ENCODE measurements around the gene DTNA. TPM values are rescaled to one million over a fixed set of nuclear protein-coding genes. Genes with fewer than 3 reads are reported as not detected.

DTNA gene
- total RNA-seq, 1 donor from 2014 or later = 13.3 TPM

DNA sequence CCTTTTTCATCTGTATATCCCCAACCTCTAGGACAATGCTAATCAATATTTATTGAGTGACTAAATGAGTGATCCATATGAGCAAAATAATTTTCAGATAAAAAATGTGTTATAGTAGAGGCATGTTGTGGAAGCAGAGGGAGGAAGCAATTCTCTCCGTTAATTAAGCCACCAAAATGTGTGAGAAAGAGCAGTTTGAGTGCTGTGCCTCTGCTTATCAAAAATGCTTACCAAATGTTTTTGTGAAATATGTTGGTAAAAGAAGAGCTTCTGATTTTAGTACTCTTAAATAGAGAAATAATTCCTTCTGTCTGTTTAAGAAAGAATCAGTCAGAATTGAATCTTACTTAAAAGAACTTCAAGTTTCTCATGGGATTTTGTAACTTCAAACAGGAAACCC lies 90.3 kb downstream of the DTNA start:
- H3K36me3 Mint-ChIP-seq (ENCODE audit: low read depth) = no peaks in the 10 kb centered on the region
- TF ChIP-seq, protein P1, sequence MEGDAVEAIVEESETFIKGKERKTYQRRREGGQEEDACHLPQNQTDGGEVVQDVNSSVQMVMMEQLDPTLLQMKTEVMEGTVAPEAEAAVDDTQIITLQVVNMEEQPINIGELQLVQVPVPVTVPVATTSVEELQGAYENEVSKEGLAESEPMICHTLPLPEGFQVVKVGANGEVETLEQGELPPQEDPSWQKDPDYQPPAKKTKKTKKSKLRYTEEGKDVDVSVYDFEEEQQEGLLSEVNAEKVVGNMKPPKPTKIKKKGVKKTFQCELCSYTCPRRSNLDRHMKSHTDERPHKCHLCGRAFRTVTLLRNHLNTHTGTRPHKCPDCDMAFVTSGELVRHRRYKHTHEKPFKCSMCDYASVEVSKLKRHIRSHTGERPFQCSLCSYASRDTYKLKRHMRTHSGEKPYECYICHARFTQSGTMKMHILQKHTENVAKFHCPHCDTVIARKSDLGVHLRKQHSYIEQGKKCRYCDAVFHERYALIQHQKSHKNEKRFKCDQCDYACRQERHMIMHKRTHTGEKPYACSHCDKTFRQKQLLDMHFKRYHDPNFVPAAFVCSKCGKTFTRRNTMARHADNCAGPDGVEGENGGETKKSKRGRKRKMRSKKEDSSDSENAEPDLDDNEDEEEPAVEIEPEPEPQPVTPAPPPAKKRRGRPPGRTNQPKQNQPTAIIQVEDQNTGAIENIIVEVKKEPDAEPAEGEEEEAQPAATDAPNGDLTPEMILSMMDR (conservative IDR thresholded peaks at IDR 0.05) = no peak

DNA sequence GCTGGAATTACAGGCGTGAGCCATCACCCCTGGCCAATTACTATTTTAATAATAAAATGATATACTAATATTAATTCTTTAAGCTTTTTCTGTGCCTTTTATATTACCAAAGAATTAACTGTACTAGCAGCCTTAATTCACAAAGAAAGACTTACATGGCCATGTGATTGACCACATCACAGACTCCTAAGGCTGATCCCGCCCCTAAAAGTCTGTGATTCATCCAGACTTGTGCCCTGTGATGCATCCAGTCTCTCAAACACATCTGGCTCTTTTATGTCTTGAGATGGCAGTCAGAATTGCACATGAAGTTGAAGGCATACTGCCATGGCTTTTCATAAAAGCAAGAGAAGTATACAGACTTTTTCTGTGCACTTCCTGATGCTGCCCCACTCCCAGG lies 91.7 kb downstream of the DTNA start:
- Mint-ChIP-seq H3K36me3 (ENCODE audit: low read depth) (no peaks in the 10 kb centered on the region), H3K4me1 (peaks cover 5% of the 10 kb centered on the region), H3K27me3 (ENCODE audit: low read depth) (no peaks in the 10 kb centered on the region), H3K9me3 (no peaks in the 10 kb centered on the region), H3K27ac (ENCODE audit: unreplicated experiment) (no peak overlapping the region), H3K4me3 (no peak overlapping the region)
- TF ChIP-seq, protein P1 (conservative IDR thresholded peaks at IDR 0.05) = no peak
- DNase-seq (ENCODE audit: low read depth, low spot score) = no peak

More for the DNA sequence above, 90.3 kb downstream of the DTNA start:
- H3K9me3 Mint-ChIP-seq = no peaks in the 10 kb centered on the region
- H3K27me3 Mint-ChIP-seq (ENCODE audit: low read depth) = no peaks in the 10 kb centered on the region
- no peak for DNase-seq (ENCODE audit: low read depth, low spot score)
- H3K4me1 Mint-ChIP-seq = peaks cover 5% of the 10 kb centered on the region
- H3K27ac Mint-ChIP-seq (ENCODE audit: unreplicated experiment) = no peak overlapping the region
- no peak overlapping the region for H3K4me3 Mint-ChIP-seq

DNA sequence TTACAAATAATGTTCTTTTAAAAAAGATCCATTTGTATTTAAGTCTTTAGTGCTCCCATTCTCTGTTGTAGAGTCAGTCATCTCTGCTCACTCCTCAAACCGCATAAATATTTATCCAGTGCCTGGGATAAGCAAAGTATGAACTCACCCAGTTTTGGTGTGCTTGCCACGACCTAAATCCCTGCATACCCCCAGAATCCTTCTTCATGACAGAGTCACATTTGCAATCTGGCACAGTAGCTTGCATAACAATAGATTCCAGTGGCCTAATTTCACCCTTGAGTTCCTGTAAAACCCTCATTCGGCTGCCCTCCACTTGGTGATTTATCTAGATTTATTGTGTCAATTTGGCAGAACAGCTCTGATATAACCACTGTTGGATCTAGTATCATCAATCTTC lies 92.9 kb downstream of the DTNA start:
- TF ChIP-seq, protein P1 (conservative IDR thresholded peaks at IDR 0.05) = no peak
- peaks cover 5% of the 10 kb centered on the region for H3K4me1 Mint-ChIP-seq
- no peaks in the 10 kb centered on the region for H3K9me3 Mint-ChIP-seq
- H3K27me3 Mint-ChIP-seq (ENCODE audit: low read depth) = no peaks in the 10 kb centered on the region
- DNase-seq (ENCODE audit: low read depth, low spot score) = no peak
- no peaks in the 10 kb centered on the region for H3K36me3 Mint-ChIP-seq (ENCODE audit: low read depth)
- no peak overlapping the region for H3K27ac Mint-ChIP-seq (ENCODE audit: unreplicated experiment)
- no peak overlapping the region for H3K4me3 Mint-ChIP-seq

DNA sequence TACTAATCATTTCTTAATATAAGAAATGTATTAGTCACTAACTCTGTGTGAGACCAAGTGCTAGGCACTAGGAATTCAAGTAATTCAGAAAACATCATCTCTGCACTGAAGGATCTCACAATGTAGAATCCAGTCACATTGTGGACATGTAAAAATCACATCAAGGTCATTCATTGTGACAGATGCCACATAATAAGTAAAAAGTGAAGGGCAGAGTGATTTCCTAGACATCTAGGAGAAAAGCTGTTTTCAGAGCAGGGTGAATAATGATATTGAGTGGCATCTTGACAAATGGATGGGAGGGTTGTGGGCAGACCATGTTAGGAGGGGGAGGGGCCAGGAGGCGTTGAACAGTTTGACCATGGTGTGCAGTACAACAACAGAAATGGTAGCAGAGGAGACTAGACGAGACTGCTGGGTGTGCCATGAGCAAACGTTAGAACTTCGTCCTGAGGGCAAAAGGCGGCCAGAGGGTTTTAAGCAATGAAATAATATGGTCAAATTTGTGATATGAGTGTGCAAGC lies 93.8 kb downstream of the DTNA start:
- H3K4me1 Mint-ChIP-seq = peaks cover 5% of the 10 kb centered on the region
- H3K9me3 Mint-ChIP-seq = no peaks in the 10 kb centered on the region
- TF ChIP-seq, protein P1 (conservative IDR thresholded peaks at IDR 0.05) = no peak
- no peak for DNase-seq (ENCODE audit: low read depth, low spot score)
- H3K27me3 Mint-ChIP-seq (ENCODE audit: low read depth) = no peaks in the 10 kb centered on the region
- no peaks in the 10 kb centered on the region for H3K36me3 Mint-ChIP-seq (ENCODE audit: low read depth)
- H3K4me3 Mint-ChIP-seq = no peak overlapping the region
- no peak overlapping the region for H3K27ac Mint-ChIP-seq (ENCODE audit: unreplicated experiment)

DNA sequence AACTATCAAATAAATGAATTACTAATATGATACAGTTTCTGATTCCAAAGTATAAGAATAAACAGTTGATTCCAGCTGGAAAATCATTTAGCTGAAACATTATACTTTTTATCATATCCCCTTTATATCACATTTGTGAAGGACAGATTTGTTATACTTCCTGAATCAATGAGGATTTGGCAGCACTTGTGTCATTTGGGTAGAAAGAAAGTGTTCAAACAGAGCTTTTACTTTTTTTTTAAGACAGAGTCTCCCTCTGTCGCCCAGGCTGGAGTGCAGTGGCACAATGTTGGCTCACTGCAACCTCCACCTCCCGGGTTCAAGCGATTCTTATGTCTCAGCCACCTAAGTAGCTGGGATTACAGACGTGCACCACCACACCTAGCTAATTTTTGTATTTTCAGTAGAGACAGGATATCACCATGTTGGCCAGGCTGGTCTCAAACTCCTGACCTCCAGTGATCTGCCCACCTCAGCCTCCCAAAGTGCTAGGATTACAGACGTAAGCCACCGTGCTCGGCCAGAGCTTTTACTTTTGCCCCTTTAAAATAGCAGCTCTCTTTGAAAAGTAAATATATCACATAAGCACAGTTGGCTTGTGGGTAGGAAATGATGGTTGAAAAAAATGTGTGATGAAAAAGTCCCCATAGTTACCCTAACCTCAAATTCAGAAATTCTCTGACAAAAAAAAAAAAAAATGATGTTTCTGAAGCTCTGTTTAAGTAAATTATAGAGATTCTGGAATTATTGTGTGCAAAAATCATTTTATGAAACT lies 95.2 kb downstream of the DTNA start:
- DNase-seq (ENCODE audit: low read depth, low spot score) = no peak
- Mint-ChIP-seq H3K4me1 (peaks cover 5% of the 10 kb centered on the region), H3K27ac (ENCODE audit: unreplicated experiment) (no peak overlapping the region), H3K36me3 (ENCODE audit: low read depth) (no peaks in the 10 kb centered on the region), H3K27me3 (ENCODE audit: low read depth) (no peaks in the 10 kb centered on the region), H3K4me3 (no peak overlapping the region), H3K9me3 (no peaks in the 10 kb centered on the region)
- TF ChIP-seq, protein P1 (conservative IDR thresholded peaks at IDR 0.05) = no peak
